IMR-90 (cell line): ENCODE data around the gene NANOGP8. TPM values are rescaled to one million over a fixed set of nuclear protein-coding genes. Genes with fewer than 3 reads are reported as not detected.

Experiments used
- ATAC-seq: fragments of 200-7000 bp; cut with Tn5 transposase; 2 replicates; pipeline ENCODE4 v1.9.1; 2020; ENCODE audit warnings: low read depth, mild to moderate bottlenecking, moderate library complexity
- BruUV-seq: library from RNA; stranded (reverse); fragments of 400-500 nt; replicated peaks from 2 replicates; lab custom pipeline; 2021; lab: Mats Ljungman, UMichigan
- CTCF ChIA-PET: fragments of 300-600 bp; formaldehyde crosslinking; extraction: SDS; loops from one replicate; lab custom pipeline; 2021; ENCODE audit warnings: antibody characterized with exemption; lab: Yijun Ruan, JAX
- POLR2A ChIA-PET: fragments of 300-600 bp; sonication (Branson Sonifier 250); formaldehyde crosslinking; loops from one replicate; lab custom pipeline; 2022; ENCODE audit warnings: antibody characterized with exemption; ENCODE audit not compliant: unreplicated experiment; lab: Charles Lee
- DNase-seq: peaks from one replicate; pipeline ENCODE4 v3.0.0; 2013
- H2AFZ ChIP-seq: replicated peaks from 2 replicates; pipeline ENCODE3; 2013; ENCODE audit warnings: low read length, mild to moderate bottlenecking; ENCODE audit not compliant: poor library complexity
- H2AK5ac ChIP-seq: 2 replicates; pipeline ENCODE4 v1.6.1; 2013; ENCODE audit warnings: low read depth, low read length, inconsistent platforms
- H2AK9ac ChIP-seq: replicated peaks from 2 replicates; pipeline ENCODE3; 2013; ENCODE audit warnings: mild to moderate bottlenecking, low read depth, low read length, moderate library complexity; ENCODE audit not compliant: poor library complexity
- H2BK120ac ChIP-seq: 2 replicates; pipeline ENCODE4 v1.6.1; 2013; ENCODE audit warnings: low read depth, low read length, inconsistent platforms
- H2BK15ac ChIP-seq: 3 replicates; pipeline ENCODE4 v1.6.1; 2013; ENCODE audit warnings: low read depth, low read length, inconsistent platforms
- H2BK20ac ChIP-seq: 2 replicates; pipeline ENCODE4 v1.6.1; 2013; ENCODE audit warnings: low read depth, mild to moderate bottlenecking, inconsistent platforms, low read length, moderate library complexity
- H2BK5ac ChIP-seq: 2 replicates; pipeline ENCODE4 v1.6.1; 2013; ENCODE audit warnings: mild to moderate bottlenecking, low read depth, low read length, inconsistent platforms; ENCODE audit not compliant: poor library complexity, severe bottlenecking
- H3K14ac ChIP-seq: replicated peaks from 2 replicates; pipeline ENCODE4 v1.6.1; 2013; ENCODE audit warnings: low read depth, low read length, inconsistent platforms
- H3K18ac ChIP-seq: 2 replicates; pipeline ENCODE4 v1.6.1; 2013; ENCODE audit warnings: low read depth, low read length, control low read depth
- H3K23ac ChIP-seq: 2 replicates; pipeline ENCODE4 v1.6.1; 2013; ENCODE audit warnings: low read depth, low read length, inconsistent platforms
- H3K27ac ChIP-seq: 2 replicates; pipeline ENCODE4 v1.5.1; 2013; ENCODE audit warnings: mild to moderate bottlenecking, control low read depth, low read length; ENCODE audit not compliant: insufficient read depth
- H3K27me3 ChIP-seq: 2 replicates; pipeline ENCODE4 v1.6.1; 2013; ENCODE audit warnings: low read length; ENCODE audit not compliant: control insufficient read depth, insufficient read depth
- H3K36me3 ChIP-seq: 2 replicates; pipeline ENCODE4 v1.6.1; 2013; ENCODE audit warnings: low read length, mixed read lengths; ENCODE audit not compliant: control insufficient read depth, insufficient read depth
- H3K4ac ChIP-seq: 2 replicates; pipeline ENCODE4 v1.6.1; 2013; ENCODE audit warnings: low read depth, low read length, inconsistent platforms
- H3K4me1 ChIP-seq: 2 replicates; pipeline ENCODE4 v1.6.1; 2013; ENCODE audit warnings: low read length, mixed read lengths; ENCODE audit not compliant: control insufficient read depth, insufficient read depth
- H3K4me2 ChIP-seq: 2 replicates; pipeline ENCODE4 v1.6.1; 2013; ENCODE audit warnings: low read depth, mild to moderate bottlenecking, control low read depth, low read length, moderate library complexity
- H3K4me3 ChIP-seq: 2 replicates; pipeline ENCODE4 v1.5.1; 2013; ENCODE audit warnings: low read depth, mild to moderate bottlenecking, control low read depth, low read length, moderate library complexity; ENCODE audit not compliant: insufficient read depth
- H3K56ac ChIP-seq: 2 replicates; pipeline ENCODE4 v1.6.1; 2013; ENCODE audit warnings: low read length, inconsistent platforms; ENCODE audit not compliant: insufficient read depth; ENCODE audit errors: extremely low read depth
- H3K79me1 ChIP-seq, 2 experiments: 2 replicates each; pipeline ENCODE4 v1.6.1; 2013; ENCODE audit warnings: low read length in 2 of 2, inconsistent platforms in 1 of 2, low read depth in 1 of 2
- H3K9ac ChIP-seq: 2 replicates; pipeline ENCODE4 v1.6.1; 2013; ENCODE audit warnings: low read depth, low read length, control low read depth
- H3K9me1 ChIP-seq: 2 replicates; pipeline ENCODE4 v1.6.1; 2013; ENCODE audit warnings: low read length, inconsistent platforms; ENCODE audit not compliant: insufficient read depth
- H3K9me3 ChIP-seq: 2 replicates; pipeline ENCODE4 v1.6.1; 2013; ENCODE audit warnings: low read length; ENCODE audit not compliant: control insufficient read depth, insufficient read depth
- H4K20me1 ChIP-seq: 2 replicates; pipeline ENCODE4 v1.6.1; 2013; ENCODE audit warnings: low read length, inconsistent platforms; ENCODE audit not compliant: insufficient read depth
- H4K5ac ChIP-seq: 2 replicates; pipeline ENCODE4 v1.6.1; 2013; ENCODE audit warnings: mild to moderate bottlenecking, low read depth, low read length, control low read depth
- H4K8ac ChIP-seq, 2 experiments: 2 replicates each; pipeline ENCODE4 v1.6.1; 2013; ENCODE audit warnings: low read depth in 2 of 2, low read length in 2 of 2, control low read depth in 1 of 2, inconsistent platforms in 1 of 2
- H4K91ac ChIP-seq: 2 replicates; pipeline ENCODE4 v1.6.1; 2013; ENCODE audit warnings: low read depth, low read length, inconsistent platforms; ENCODE audit not compliant: insufficient read depth
- BHLHE40 ChIP-seq: fragments of 150-350 bp; IDR thresholded peaks from 2 replicates; pipeline ENCODE4 v1.6.1; 2016; ENCODE audit warnings: mild to moderate bottlenecking, low read depth, low read length
- CEBPB ChIP-seq: IDR thresholded peaks from 2 replicates; pipeline ENCODE4 v1.6.1; 2012; ENCODE audit warnings: low read depth, low read length, improper control_type of control experiment
- CTCF ChIP-seq: conservative IDR thresholded peaks from 2 replicates; pipeline ENCODE4 v1.5.1; 2012; ENCODE audit warnings: mild to moderate bottlenecking, low read depth, low read length, improper control_type of control experiment
- FOS ChIP-seq: fragments of 150-350 bp; IDR thresholded peaks from 2 replicates; pipeline ENCODE4 v1.6.1; 2016; ENCODE audit warnings: low read depth, low read length
- MAFK ChIP-seq: IDR thresholded peaks from 2 replicates; pipeline ENCODE4 v1.6.1; 2012; ENCODE audit warnings: low read depth, low read length, improper control_type of control experiment
- MAZ ChIP-seq: IDR thresholded peaks from 2 replicates; pipeline ENCODE4 v1.6.1; 2012; ENCODE audit warnings: low read depth, mild to moderate bottlenecking, low read length, improper control_type of control experiment, moderate library complexity, borderline replicate concordance
- MXI1 ChIP-seq: IDR thresholded peaks from 2 replicates; pipeline ENCODE4 v1.6.1; 2012; ENCODE audit warnings: low read depth, mild to moderate bottlenecking, low read length, moderate library complexity, borderline replicate concordance
- USF2 ChIP-seq: fragments of 150-350 bp; IDR thresholded peaks from 2 replicates; pipeline ENCODE4 v1.6.1; 2017; ENCODE audit warnings: mild to moderate bottlenecking, antibody characterized with exemption, low read length, low read depth
- WGBS, 2 experiments: methylation state at CpG; one replicate each; pipeline versions ENCODE4 v1.1.5 to v1.1.7; 2013; ENCODE audit warnings: missing lambda C conversion rate in 2 of 2; ENCODE audit not compliant: insufficient read length in 1 of 2; ENCODE audit errors: extremely low coverage in 2 of 2; 5-methylcytosine and 5-hydroxymethylcytosine counted together
- dilution Hi-C: fragments of 300-500 bp; cut with HindIII; formaldehyde crosslinking; loops from one replicate; pipeline ENCODE4 v1.14.3; 2018; ENCODE audit warnings: low sequenced_read_pairs; ENCODE audit not compliant: unreplicated experiment
- in situ Hi-C: fragments of 300-500 bp; cut with MboI; formaldehyde crosslinking; loops from 3 replicates; pipeline ENCODE4 v1.14.3; 2019; ENCODE audit warnings: low sequenced_read_pairs, inconsistent platforms, mixed read lengths
- intact Hi-C: fragments of 100-400 bp; cut with micrococcal nuclease; formaldehyde crosslinking; loops from 2 replicates; pipeline ENCODE4 v1.10.0; 2022
- polyA plus RNA-seq, 3 experiments: library from polyadenylated mRNA; depleted of rRNA; stranded (reverse); fragments of >200 nt; gene quantifications; 2 replicates each; pipeline ENCODE4 v1.2.3, GENCODE V29; 2012; ENCODE audit warnings: low replicate concordance in 1 of 3
- total RNA-seq: library from RNA; depleted of rRNA; stranded (reverse); fragments of >200 nt; gene quantifications from 2 replicates; pipeline ENCODE4 v1.2.3, GENCODE V29; 2012

Gene NANOGP8
- total and polyA plus RNA-seq, 2 of the 4 experiments (the other 2 are of a cell fraction) = not detected

- H3K79me1 ChIP-seq = no peaks in the 10 kb centered on the region
- no peak overlapping the region for H2BK120ac ChIP-seq
- H3K27me3 ChIP-seq = no peaks in the 10 kb centered on the region
- H2BK15ac ChIP-seq = no peak overlapping the region
- no peak overlapping the region for H2AK9ac ChIP-seq
- H3K9me3 ChIP-seq = no peaks in the 10 kb centered on the region
- H3K23ac ChIP-seq = no peak overlapping the region
- peak overlapping the region; percentile 59; the same call in 1 of the 2 replicates for H3K27ac ChIP-seq
- POLR2A ChIA-PET = no interaction called here
- H2BK20ac ChIP-seq = no peak overlapping the region
- intact Hi-C loops (no loop called here), dilution Hi-C loops (no loop called here), in situ Hi-C loops (no loop called here)
- H3K9me1 ChIP-seq = no peaks in the 10 kb centered on the region
- H3K9ac ChIP-seq = no peak overlapping the region
- no peak overlapping the region for H4K8ac ChIP-seq
- no TSS peak for BruUV-seq
- peak; percentile 77 for DNase-seq
- no peaks in the 10 kb centered on the region for H3K36me3 ChIP-seq
- H2AFZ ChIP-seq = no peak overlapping the region
- H3K18ac ChIP-seq = no peak overlapping the region; the same call in 1 of the 2 replicates
- H4K5ac ChIP-seq = no peak overlapping the region
- TF ChIP-seq FOS (no peak; the same call in 1 of the 2 replicates), USF2 (no peak), MXI1 (no peak), CEBPB (peak; percentile 83), MAFK (peak; percentile 29; the same call in 1 of the 2 replicates), BHLHE40 (no peak), MAZ (no peak), CTCF (no peak)
- H2AK5ac ChIP-seq = no peak overlapping the region; the same call in 1 of the 2 replicates
- H3K4me2 ChIP-seq = peak overlapping the region; percentile 32
- H3K4me1 ChIP-seq = 0 out of 2 replicates have a peak, but pooled peaks cover 1% of the 10 kb centered on the region
- WGBS, 2 experiments = no CpG with 5 or more reads among the region's 6 CpGs
- peak; percentile 86 for ATAC-seq
- H3K56ac ChIP-seq = no peak overlapping the region
- H2BK5ac ChIP-seq = peak overlapping the region; percentile 67
- no peak overlapping the region for H3K4me3 ChIP-seq
- CTCF ChIA-PET = no interaction called here
- no peak overlapping the region for H4K91ac ChIP-seq
- H4K20me1 ChIP-seq = no peaks in the 10 kb centered on the region
- H3K14ac ChIP-seq = no peak overlapping the region
- no peak overlapping the region for H3K4ac ChIP-seq
These were observed 46.3 kb downstream of the NANOGP8 start for GRCh38 chr15:35038626-35039451.
